Heart left ventricle (tissue), 13 donors: ENCODE data around the gene MGLL.

Experiments
- POLR2A ChIP-seq, 2 donors: fragments of 450-650 bp; IDR thresholded peaks; one replicate each; pipeline ENCODE4 v1.6.1; 2017; ENCODE audit warnings: antibody characterized with exemption in 2 of 2, mild to moderate bottlenecking in 2 of 2, moderate library complexity in 2 of 2
- TF ChIP-seq, protein P1 (sequence below), 12 donors: fragments of 200-600 bp; sonication (generic) in 4 of 12; IDR thresholded peaks; one replicate each; pipeline versions ENCODE4 v1.5.0 to v1.8.0; 2018 to 2022; ENCODE audit warnings: antibody characterized with exemption in 12 of 12, mild to moderate bottlenecking in 5 of 12
- donor health status: ischemic (EF 13 %, LVEDD 7.1; RV severe dilation, severe dysfunction).
- donor health status: DM: no; HTN: yes; CAD: no.
- donor health status: DM: no; HTN: no; CAD: no.
- donor health status: ischemic (EF 25% LVEDD 6.9; RV normal size, moderate dysfunction).
- donor health status: ischemic (EF 25% LVEDD 5.7; RV mildly dilated, moderate dysfunction).
- donor health status: ischemic (EF 35%, LVEDD 5.7; RV mildly dilated, moderate dysfunction).
- donor health status: nonischemic (EF 11% LVEDD 7.7; RV severe dilation, severe dysfunction).
- donor health status: DM: yes; HTN: yes; CAD: no.
- donor health status: PGD.
- donor health status: ischemic (EF 29% LVEDD 5.4; RV normal size, mild dysfunction).
- donor health status: nonischemic (EF 23%, LVEDD 6.1; RV moderate dilation, normal function).

DNA sequence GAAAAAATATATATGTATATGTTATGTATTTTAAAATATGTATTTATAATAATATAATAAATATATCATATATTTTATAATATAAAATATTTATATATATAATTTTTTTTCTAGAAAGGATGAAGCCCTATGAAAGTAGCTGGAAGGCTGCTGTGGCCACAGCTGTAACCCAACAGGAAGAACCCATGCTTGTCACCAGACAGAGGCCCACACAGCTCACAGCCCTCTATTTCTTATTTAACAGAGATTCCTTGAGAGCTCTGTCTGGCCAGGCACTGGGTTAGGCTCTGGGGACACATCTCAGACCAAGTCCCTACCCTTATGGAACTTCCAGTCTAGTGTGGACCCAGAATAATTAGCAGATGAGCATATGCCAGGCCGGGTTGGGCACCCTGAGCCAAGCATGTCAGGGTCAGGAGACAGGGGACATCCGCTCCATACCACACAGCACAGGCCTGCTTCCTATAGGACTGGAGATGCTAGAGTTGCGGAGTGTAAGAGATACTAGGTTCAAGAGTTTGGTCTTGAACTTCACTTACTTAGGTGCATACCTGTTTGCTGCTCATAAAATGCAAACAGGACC lies 20.5 kb downstream of the MGLL start:
- TF ChIP-seq, protein P1, sequence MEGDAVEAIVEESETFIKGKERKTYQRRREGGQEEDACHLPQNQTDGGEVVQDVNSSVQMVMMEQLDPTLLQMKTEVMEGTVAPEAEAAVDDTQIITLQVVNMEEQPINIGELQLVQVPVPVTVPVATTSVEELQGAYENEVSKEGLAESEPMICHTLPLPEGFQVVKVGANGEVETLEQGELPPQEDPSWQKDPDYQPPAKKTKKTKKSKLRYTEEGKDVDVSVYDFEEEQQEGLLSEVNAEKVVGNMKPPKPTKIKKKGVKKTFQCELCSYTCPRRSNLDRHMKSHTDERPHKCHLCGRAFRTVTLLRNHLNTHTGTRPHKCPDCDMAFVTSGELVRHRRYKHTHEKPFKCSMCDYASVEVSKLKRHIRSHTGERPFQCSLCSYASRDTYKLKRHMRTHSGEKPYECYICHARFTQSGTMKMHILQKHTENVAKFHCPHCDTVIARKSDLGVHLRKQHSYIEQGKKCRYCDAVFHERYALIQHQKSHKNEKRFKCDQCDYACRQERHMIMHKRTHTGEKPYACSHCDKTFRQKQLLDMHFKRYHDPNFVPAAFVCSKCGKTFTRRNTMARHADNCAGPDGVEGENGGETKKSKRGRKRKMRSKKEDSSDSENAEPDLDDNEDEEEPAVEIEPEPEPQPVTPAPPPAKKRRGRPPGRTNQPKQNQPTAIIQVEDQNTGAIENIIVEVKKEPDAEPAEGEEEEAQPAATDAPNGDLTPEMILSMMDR (IDR thresholded peaks at IDR 0.05), result no peak
- no peak for TF ChIP-seq POLR2A (IDR thresholded peaks at IDR 0.05)
